SU-DHL-6 (cell line): ENCODE measurements around the gene TSPAN18.

Source experiments
- H2AFZ ChIP-seq: fragments of 200-600 bp; sonication (generic); 2 replicates; pipeline ENCODE4 v1.6.1; 2014; ENCODE audit warnings: low read depth, mild to moderate bottlenecking, moderate library complexity, mixed read lengths, antibody characterized with exemption, low read length; ENCODE audit not compliant: severe bottlenecking
- H3F3A ChIP-seq: fragments of 200-600 bp; shearing (Covaris generic); 2 replicates; pipeline ENCODE4 v1.6.0; 2016; ENCODE audit warnings: antibody characterized with exemption, mild to moderate bottlenecking; ENCODE audit not compliant: insufficient read depth
- H3K27ac ChIP-seq: fragments of 200-600 bp; sonication (generic); 2 replicates; pipeline ENCODE4 v1.5.1; 2016; ENCODE audit warnings: low read depth, mild to moderate bottlenecking, low read length, moderate library complexity, mixed read lengths
- H3K27me3 ChIP-seq: fragments of 200-600 bp; sonication (generic), shearing (Covaris generic); 2 replicates; pipeline ENCODE4 v1.6.0; 2014; ENCODE audit warnings: mild to moderate bottlenecking, low read length
- H3K36me3 ChIP-seq: fragments of 200-600 bp; sonication (generic); 2 replicates; pipeline ENCODE4 v1.6.1; 2014; ENCODE audit warnings: mild to moderate bottlenecking, low read length, mixed read lengths
- H3K4me2 ChIP-seq: fragments of 300-600, 200-600 bp; shearing (Covaris generic), sonication (generic); 2 replicates; pipeline ENCODE4 v1.6.0; 2014; ENCODE audit warnings: low read length, low read depth, mild to moderate bottlenecking; ENCODE audit not compliant: poor library complexity, severe bottlenecking
- H3K4me3 ChIP-seq: fragments of 200-600 bp; sonication (generic); 2 replicates; pipeline ENCODE4 v1.5.1; 2014; ENCODE audit warnings: antibody characterized with exemption, low read length, mild to moderate bottlenecking, mixed read lengths; ENCODE audit not compliant: insufficient read depth, poor library complexity, severe bottlenecking
- H3K79me2 ChIP-seq: fragments of 200-600 bp; sonication (generic); 2 replicates; pipeline ENCODE4 v1.6.1; 2014; ENCODE audit warnings: mild to moderate bottlenecking, low read length, moderate library complexity; ENCODE audit not compliant: insufficient read depth
- H3K9ac ChIP-seq: fragments of 200-600 bp; sonication (generic); 2 replicates; pipeline ENCODE4 v1.7.0; 2014; ENCODE audit warnings: mild to moderate bottlenecking, low read length
- H3K9me2 ChIP-seq: fragments of 200-600 bp; sonication (generic); replicated peaks from 2 replicates; pipeline ENCODE4 v1.6.1; 2014; ENCODE audit warnings: low read length; ENCODE audit not compliant: insufficient read depth
- H3K9me3 ChIP-seq: fragments of 200-600 bp; sonication (generic); 2 replicates; pipeline ENCODE4 v1.6.1; 2014; ENCODE audit warnings: low read length, mixed read lengths; ENCODE audit not compliant: insufficient read depth
- H4K20me1 ChIP-seq: fragments of 200-600 bp; sonication (generic); 2 replicates; pipeline ENCODE4 v1.6.1; 2014; ENCODE audit warnings: low read depth, mild to moderate bottlenecking, antibody characterized with exemption, low read length, moderate library complexity, mixed read lengths
- EZH2phosphoT487 ChIP-seq: fragments of 200-600 bp; sonication (generic), shearing (Covaris generic); conservative IDR thresholded peaks from 2 replicates; pipeline ENCODE4 v1.6.1; 2018; ENCODE audit warnings: mild to moderate bottlenecking, antibody characterized with exemption, low read length, moderate library complexity, mixed read lengths
- TF ChIP-seq, protein P1 (sequence below): fragments of 200-600 bp; sonication (generic); IDR thresholded peaks from one replicate; pipeline ENCODE4 v1.5.1; 2017; ENCODE audit warnings: antibody characterized with exemption, mild to moderate bottlenecking, low read length, moderate library complexity; ENCODE audit not compliant: insufficient read depth, poor library complexity, severe bottlenecking

TSPAN18 gene

DNA sequence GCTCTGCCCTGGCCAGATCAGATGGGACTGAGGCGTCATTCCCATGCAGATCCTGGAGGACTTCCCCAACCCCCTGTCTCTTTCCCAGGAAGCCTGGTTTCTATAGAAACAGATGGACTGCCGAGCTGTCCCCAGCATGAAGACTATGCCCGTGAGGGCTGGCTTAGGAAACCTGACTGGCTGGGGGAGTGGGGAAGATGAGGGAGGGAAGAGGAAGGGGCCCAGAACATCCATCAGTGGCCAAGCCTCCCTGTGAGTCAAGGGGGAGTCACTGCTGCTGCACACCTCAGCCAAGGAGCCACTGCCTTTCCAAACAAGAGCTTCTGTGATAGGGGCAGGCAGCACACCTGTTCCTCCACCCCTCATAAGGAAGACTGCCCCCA is 218.1 kb downstream of the TSPAN18 start:
- Histone ChIP-seq H3K79me2 (no peaks in the 10 kb centered on the region), H3K9ac (no peak overlapping the region), H3K4me2 (no peak overlapping the region), H3K27ac (no peak overlapping the region), H3K36me3 (no peaks in the 10 kb centered on the region), H3K27me3 (no peaks in the 10 kb centered on the region), H3K9me3 (no peaks in the 10 kb centered on the region), H3K9me2 (no peaks in the 10 kb centered on the region), H3K4me3 (no peak overlapping the region), H2AFZ (no peak overlapping the region), H4K20me1 (no peaks in the 10 kb centered on the region), H3F3A (no peaks in the 10 kb centered on the region)
- no peak for TF ChIP-seq EZH2phosphoT487
- TF ChIP-seq, protein P1, sequence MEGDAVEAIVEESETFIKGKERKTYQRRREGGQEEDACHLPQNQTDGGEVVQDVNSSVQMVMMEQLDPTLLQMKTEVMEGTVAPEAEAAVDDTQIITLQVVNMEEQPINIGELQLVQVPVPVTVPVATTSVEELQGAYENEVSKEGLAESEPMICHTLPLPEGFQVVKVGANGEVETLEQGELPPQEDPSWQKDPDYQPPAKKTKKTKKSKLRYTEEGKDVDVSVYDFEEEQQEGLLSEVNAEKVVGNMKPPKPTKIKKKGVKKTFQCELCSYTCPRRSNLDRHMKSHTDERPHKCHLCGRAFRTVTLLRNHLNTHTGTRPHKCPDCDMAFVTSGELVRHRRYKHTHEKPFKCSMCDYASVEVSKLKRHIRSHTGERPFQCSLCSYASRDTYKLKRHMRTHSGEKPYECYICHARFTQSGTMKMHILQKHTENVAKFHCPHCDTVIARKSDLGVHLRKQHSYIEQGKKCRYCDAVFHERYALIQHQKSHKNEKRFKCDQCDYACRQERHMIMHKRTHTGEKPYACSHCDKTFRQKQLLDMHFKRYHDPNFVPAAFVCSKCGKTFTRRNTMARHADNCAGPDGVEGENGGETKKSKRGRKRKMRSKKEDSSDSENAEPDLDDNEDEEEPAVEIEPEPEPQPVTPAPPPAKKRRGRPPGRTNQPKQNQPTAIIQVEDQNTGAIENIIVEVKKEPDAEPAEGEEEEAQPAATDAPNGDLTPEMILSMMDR: no peak

DNA sequence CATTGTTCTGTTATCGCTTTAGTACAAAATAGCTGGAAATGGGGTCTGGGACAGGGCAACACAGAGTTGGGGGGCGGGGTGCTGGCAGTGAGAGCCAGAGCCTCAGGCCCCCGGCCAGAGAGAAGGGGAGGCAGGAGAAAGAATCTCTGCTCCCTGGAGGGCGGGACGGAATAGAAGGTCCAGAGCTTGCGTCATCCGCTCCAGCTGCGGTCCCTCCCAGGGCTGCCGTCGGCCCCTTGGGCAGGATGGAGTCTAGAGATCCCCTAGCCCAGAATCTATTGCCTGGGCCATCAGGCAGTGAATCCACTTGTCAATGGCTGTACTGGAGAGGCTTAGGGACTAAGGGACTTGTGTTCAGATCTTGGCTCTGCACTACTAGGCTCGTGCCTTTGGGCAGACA is 218.9 kb downstream of the TSPAN18 start:
- Histone ChIP-seq H4K20me1 (no peaks in the 10 kb centered on the region), H2AFZ (no peak overlapping the region), H3K4me2 (no peak overlapping the region), H3K79me2 (no peaks in the 10 kb centered on the region), H3K9me3 (no peaks in the 10 kb centered on the region), H3K9ac (no peak overlapping the region), H3F3A (no peaks in the 10 kb centered on the region), H3K27ac (no peak overlapping the region), H3K9me2 (no peaks in the 10 kb centered on the region), H3K4me3 (no peak overlapping the region), H3K36me3 (no peaks in the 10 kb centered on the region), H3K27me3 (no peaks in the 10 kb centered on the region)
- no peak for TF ChIP-seq EZH2phosphoT487

DNA sequence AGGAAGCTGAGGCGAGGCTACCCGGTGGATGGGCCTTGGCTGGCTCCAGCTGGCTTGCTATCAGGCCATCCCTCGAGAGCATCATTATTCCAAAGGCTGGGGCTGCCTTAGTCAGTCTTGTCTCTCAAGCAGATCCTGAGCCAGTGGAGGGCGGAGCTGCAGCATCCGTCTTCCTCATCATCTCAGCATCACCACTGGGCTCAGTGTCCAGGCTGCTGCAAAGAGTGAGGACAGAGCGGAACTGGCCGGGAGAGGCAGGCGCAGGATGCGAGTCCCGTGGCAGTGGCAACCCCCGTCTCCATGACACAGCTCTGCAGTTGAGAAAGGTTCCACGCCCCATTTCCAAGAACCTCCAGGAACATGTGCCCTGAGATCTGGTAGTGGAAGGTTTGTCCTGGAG is 219.5 kb downstream of the TSPAN18 start:
- no peaks in the 10 kb centered on the region for H3K36me3 ChIP-seq
- no peaks in the 10 kb centered on the region for H3K79me2 ChIP-seq
- no peak overlapping the region for H3K4me2 ChIP-seq
- H2AFZ ChIP-seq: no peak overlapping the region
- H3K9me3 ChIP-seq: no peaks in the 10 kb centered on the region
- no peak overlapping the region for H3K9ac ChIP-seq
- H3K27me3 ChIP-seq: no peaks in the 10 kb centered on the region
- no peaks in the 10 kb centered on the region for H3K9me2 ChIP-seq
- TF ChIP-seq EZH2phosphoT487: no peak
- TF ChIP-seq, protein P1: no peak
- no peak overlapping the region for H3K27ac ChIP-seq
- no peak overlapping the region for H3K4me3 ChIP-seq
- no peaks in the 10 kb centered on the region for H4K20me1 ChIP-seq
- no peaks in the 10 kb centered on the region for H3F3A ChIP-seq

DNA sequence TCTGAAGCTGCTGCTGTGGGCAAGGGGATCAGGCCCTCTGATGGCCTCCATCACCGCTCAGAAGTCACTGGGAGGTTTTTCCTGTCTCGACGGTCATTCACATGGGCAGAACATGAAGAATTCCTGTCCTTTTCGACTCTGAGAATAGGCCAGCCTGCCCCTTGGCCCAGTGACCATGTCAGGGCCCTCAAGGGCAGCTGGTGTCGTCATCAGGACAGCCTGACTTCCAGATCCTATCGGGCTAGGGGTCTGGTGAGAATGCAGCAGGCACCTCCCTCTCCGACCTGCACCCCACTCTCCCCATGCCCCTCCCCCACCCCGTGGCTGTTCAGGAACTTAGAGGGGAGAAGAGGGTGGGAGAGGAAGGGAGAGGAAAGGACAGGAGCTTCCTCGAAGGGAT is 220.4 kb downstream of the TSPAN18 start:
- no peaks in the 10 kb centered on the region for H3K9me3 ChIP-seq
- no peaks in the 10 kb centered on the region for H3K9me2 ChIP-seq
- H3K4me2 ChIP-seq: no peak overlapping the region
- H3K9ac ChIP-seq: no peak overlapping the region
- no peaks in the 10 kb centered on the region for H3F3A ChIP-seq
- no peak overlapping the region for H2AFZ ChIP-seq
- H3K27me3 ChIP-seq: no peaks in the 10 kb centered on the region
- H3K4me3 ChIP-seq: no peak overlapping the region
- H3K27ac ChIP-seq: no peak overlapping the region
- no peaks in the 10 kb centered on the region for H3K79me2 ChIP-seq
- no peaks in the 10 kb centered on the region for H4K20me1 ChIP-seq
- TF ChIP-seq, protein P1: no peak
- TF ChIP-seq EZH2phosphoT487: no peak
- H3K36me3 ChIP-seq: no peaks in the 10 kb centered on the region
